ENCODE measurements around the gene ZC3H4. TPM values are rescaled to one million over a fixed set of nuclear protein-coding genes. Genes with fewer than 3 reads are reported as not detected.
"Not testable (repeated sequence)": the region's sequence is repeated elsewhere in the genome, so short reads cannot be mapped to it uniquely, and the experiment has no call there.

The ZC3H4 gene
- total and polyA plus RNA-seq, 4 donors: 2.9 to 11.8 (median 6.3) TPM

DNA sequence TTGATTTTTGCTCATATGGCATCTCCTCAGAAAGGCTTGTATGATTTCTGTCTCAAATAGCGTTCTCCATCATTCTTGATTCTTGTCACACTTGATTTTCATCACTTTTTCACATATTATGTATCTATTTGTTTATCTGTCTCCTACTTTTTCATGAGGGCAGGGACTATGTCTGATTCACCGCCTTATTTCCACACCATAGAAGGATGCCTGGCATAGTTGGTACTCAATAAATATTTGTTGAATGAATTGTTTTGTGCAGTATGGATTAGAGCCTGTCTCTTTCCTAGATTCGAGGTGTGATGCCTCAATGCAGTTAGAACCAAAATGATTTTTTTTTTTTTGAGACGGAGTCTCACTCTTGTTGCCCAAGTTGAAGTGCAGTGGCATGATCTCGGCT is 29.2 kb upstream of the ZC3H4 start:
- TF ChIP-seq EGR1 (IDR thresholded peaks at IDR 0.05; ENCODE audit: low read depth in 2 of 2): no peak
- no peak for TF ChIP-seq FOXA2 (IDR thresholded peaks at IDR 0.05)
- no peak for TF ChIP-seq YY1 (IDR thresholded peaks at IDR 0.05)
- TF ChIP-seq GABPA (IDR thresholded peaks at IDR 0.05 in 1 of 2, conservative IDR thresholded peaks at IDR 0.05 in 1 of 2): no peak
- TF ChIP-seq HNF4G (IDR thresholded peaks at IDR 0.05): no peak
- TF ChIP-seq TAF1 (conservative IDR thresholded peaks at IDR 0.05): no peak
- no peak for TF ChIP-seq RAD21 (IDR thresholded peaks at IDR 0.05)
- TF ChIP-seq, protein P1, sequence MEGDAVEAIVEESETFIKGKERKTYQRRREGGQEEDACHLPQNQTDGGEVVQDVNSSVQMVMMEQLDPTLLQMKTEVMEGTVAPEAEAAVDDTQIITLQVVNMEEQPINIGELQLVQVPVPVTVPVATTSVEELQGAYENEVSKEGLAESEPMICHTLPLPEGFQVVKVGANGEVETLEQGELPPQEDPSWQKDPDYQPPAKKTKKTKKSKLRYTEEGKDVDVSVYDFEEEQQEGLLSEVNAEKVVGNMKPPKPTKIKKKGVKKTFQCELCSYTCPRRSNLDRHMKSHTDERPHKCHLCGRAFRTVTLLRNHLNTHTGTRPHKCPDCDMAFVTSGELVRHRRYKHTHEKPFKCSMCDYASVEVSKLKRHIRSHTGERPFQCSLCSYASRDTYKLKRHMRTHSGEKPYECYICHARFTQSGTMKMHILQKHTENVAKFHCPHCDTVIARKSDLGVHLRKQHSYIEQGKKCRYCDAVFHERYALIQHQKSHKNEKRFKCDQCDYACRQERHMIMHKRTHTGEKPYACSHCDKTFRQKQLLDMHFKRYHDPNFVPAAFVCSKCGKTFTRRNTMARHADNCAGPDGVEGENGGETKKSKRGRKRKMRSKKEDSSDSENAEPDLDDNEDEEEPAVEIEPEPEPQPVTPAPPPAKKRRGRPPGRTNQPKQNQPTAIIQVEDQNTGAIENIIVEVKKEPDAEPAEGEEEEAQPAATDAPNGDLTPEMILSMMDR (IDR thresholded peaks at IDR 0.05; ENCODE audit: low read depth, low read length, missing input control): no peak
- TF ChIP-seq NR2F2 (IDR thresholded peaks at IDR 0.05): no peak
- TF ChIP-seq, protein P2, sequence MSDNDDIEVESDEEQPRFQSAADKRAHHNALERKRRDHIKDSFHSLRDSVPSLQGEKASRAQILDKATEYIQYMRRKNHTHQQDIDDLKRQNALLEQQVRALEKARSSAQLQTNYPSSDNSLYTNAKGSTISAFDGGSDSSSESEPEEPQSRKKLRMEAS (IDR thresholded peaks at IDR 0.05): no peak
- H3K9ac ChIP-seq (ENCODE audit: low read depth in 1 of 2, low read length in 2 of 2): no peak overlapping the region
- no peaks in the 10 kb centered on the region for H3K27me3 ChIP-seq (ENCODE audit: control insufficient read depth in 4 of 4, insufficient read depth in 4 of 4, low read length in 3 of 4)
- no peak for DNase-seq (ENCODE audit: low spot score)
- no peak overlapping the region for H3K27ac ChIP-seq (ENCODE audit: low read depth in 1 of 2, low read length in 2 of 2)
- no peaks in the 10 kb centered on the region for H3K4me1 ChIP-seq (ENCODE audit: control insufficient read depth in 4 of 4, insufficient read depth in 4 of 4, low read length in 3 of 4)
- H3K36me3 ChIP-seq (ENCODE audit: control insufficient read depth in 4 of 4, insufficient read depth in 3 of 4, low read depth in 1 of 4, low read length in 3 of 4): peaks cover 13 to 18% (median 16%) of the 10 kb centered on the region in 4 donors
- H3K4me3 ChIP-seq (ENCODE audit: low read depth in 1 of 3, low read length in 3 of 3): no peak overlapping the region
- 93% methylated on average over 5 of the region's 5 CpGs for WGBS
- no peaks in the 10 kb centered on the region for H3K9me3 ChIP-seq (ENCODE audit: control insufficient read depth in 4 of 4, low read length in 3 of 4)

DNA sequence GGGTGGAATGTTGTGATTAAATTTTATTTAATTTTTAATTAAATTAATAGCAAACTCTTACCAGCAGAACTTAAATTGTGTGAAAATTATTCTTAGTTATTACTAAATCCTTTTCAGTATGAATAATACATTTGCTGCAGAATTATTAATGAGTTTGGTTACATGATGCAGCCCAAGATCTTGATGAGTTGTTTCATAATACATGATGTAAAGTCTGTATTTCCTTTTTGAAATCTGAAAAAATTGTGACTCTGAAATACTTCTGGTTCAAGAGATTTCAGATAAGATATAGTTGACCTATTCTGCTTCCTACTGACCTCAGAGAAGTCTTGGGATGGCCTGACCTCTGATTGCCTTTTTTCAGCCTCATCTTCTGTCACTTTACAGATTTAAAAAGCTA is 28.1 kb upstream of the ZC3H4 start:
- Histone ChIP-seq H3K27me3 (ENCODE audit: control insufficient read depth in 4 of 4, insufficient read depth in 4 of 4, low read length in 3 of 4) (no peaks in the 10 kb centered on the region), H3K9me3 (ENCODE audit: control insufficient read depth in 4 of 4, low read length in 3 of 4) (no peaks in the 10 kb centered on the region), H3K4me1 (ENCODE audit: control insufficient read depth in 4 of 4, insufficient read depth in 4 of 4, low read length in 3 of 4) (no peaks in the 10 kb centered on the region), H3K27ac (ENCODE audit: low read depth in 1 of 2, low read length in 2 of 2) (no peak overlapping the region), H3K4me3 (ENCODE audit: low read depth in 1 of 3, low read length in 3 of 3) (no peak overlapping the region), H3K36me3 (ENCODE audit: control insufficient read depth in 4 of 4, insufficient read depth in 3 of 4, low read depth in 1 of 4, low read length in 3 of 4) (peaks cover 13 to 18% (median 15%) of the 10 kb centered on the region in 4 donors), H3K9ac (ENCODE audit: low read depth in 1 of 2, low read length in 2 of 2) (no peak overlapping the region)
- TF ChIP-seq, protein P1 (IDR thresholded peaks at IDR 0.05; ENCODE audit: low read depth, low read length, missing input control): no peak
- no peak for TF ChIP-seq SP1 (IDR thresholded peaks at IDR 0.05)
- TF ChIP-seq JUND (IDR thresholded peaks at IDR 0.05): no peak
- no peak for TF ChIP-seq FOXA1 (IDR thresholded peaks at IDR 0.05)
- TF ChIP-seq NR2F2 (IDR thresholded peaks at IDR 0.05): no peak
- no peak for TF ChIP-seq RAD21 (IDR thresholded peaks at IDR 0.05)
- TF ChIP-seq RXRA (IDR thresholded peaks at IDR 0.05): no peak
- TF ChIP-seq FOXA2 (IDR thresholded peaks at IDR 0.05): no peak
- TF ChIP-seq, protein P3, sequence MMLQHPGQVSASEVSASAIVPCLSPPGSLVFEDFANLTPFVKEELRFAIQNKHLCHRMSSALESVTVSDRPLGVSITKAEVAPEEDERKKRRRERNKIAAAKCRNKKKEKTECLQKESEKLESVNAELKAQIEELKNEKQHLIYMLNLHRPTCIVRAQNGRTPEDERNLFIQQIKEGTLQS (IDR thresholded peaks at IDR 0.05): no peak
- no peak for TF ChIP-seq TAF1 (conservative IDR thresholded peaks at IDR 0.05)
- TF ChIP-seq, protein P2 (IDR thresholded peaks at IDR 0.05): no peak
- no peak for TF ChIP-seq HNF4G (IDR thresholded peaks at IDR 0.05)
- no peak for TF ChIP-seq GABPA (IDR thresholded peaks at IDR 0.05 in 1 of 2, conservative IDR thresholded peaks at IDR 0.05 in 1 of 2)
- TF ChIP-seq, protein P4, sequence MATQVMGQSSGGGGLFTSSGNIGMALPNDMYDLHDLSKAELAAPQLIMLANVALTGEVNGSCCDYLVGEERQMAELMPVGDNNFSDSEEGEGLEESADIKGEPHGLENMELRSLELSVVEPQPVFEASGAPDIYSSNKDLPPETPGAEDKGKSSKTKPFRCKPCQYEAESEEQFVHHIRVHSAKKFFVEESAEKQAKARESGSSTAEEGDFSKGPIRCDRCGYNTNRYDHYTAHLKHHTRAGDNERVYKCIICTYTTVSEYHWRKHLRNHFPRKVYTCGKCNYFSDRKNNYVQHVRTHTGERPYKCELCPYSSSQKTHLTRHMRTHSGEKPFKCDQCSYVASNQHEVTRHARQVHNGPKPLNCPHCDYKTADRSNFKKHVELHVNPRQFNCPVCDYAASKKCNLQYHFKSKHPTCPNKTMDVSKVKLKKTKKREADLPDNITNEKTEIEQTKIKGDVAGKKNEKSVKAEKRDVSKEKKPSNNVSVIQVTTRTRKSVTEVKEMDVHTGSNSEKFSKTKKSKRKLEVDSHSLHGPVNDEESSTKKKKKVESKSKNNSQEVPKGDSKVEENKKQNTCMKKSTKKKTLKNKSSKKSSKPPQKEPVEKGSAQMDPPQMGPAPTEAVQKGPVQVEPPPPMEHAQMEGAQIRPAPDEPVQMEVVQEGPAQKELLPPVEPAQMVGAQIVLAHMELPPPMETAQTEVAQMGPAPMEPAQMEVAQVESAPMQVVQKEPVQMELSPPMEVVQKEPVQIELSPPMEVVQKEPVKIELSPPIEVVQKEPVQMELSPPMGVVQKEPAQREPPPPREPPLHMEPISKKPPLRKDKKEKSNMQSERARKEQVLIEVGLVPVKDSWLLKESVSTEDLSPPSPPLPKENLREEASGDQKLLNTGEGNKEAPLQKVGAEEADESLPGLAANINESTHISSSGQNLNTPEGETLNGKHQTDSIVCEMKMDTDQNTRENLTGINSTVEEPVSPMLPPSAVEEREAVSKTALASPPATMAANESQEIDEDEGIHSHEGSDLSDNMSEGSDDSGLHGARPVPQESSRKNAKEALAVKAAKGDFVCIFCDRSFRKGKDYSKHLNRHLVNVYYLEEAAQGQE (IDR thresholded peaks at IDR 0.05): no peak
- no peak for TF ChIP-seq EGR1 (IDR thresholded peaks at IDR 0.05; ENCODE audit: low read depth in 2 of 2)
- no peak for TF ChIP-seq HNF4A (conservative IDR thresholded peaks at IDR 0.05)
- TF ChIP-seq, protein P5, sequence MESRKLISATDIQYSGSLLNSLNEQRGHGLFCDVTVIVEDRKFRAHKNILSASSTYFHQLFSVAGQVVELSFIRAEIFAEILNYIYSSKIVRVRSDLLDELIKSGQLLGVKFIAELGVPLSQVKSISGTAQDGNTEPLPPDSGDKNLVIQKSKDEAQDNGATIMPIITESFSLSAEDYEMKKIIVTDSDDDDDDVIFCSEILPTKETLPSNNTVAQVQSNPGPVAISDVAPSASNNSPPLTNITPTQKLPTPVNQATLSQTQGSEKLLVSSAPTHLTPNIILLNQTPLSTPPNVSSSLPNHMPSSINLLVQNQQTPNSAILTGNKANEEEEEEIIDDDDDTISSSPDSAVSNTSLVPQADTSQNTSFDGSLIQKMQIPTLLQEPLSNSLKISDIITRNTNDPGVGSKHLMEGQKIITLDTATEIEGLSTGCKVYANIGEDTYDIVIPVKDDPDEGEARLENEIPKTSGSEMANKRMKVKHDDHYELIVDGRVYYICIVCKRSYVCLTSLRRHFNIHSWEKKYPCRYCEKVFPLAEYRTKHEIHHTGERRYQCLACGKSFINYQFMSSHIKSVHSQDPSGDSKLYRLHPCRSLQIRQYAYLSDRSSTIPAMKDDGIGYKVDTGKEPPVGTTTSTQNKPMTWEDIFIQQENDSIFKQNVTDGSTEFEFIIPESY (IDR thresholded peaks at IDR 0.05): no peak
- no peak for TF ChIP-seq YY1 (IDR thresholded peaks at IDR 0.05)
- no peak for DNase-seq (ENCODE audit: low spot score)

DNA sequence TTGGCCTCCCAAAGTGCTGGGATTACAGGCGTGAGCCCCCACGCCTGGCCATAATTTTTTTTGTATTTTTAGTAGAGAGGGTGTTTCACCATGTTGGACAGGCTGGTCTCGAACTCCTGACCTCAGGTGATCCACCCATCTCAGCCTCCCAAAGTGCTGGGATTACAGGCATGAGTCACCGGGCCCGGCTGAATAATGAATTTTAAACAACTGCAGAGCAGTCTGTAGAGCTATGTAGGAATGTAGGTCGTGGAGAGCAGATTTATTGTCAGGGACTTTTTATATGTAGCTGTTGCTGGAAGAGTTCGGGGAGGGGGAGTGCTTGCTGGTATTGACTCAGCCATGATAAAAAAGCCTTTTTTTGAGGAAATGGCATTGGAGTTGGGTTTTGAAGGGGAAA is 27.7 kb upstream of the ZC3H4 start:
- H3K36me3 ChIP-seq (ENCODE audit: control insufficient read depth in 4 of 4, insufficient read depth in 3 of 4, low read depth in 1 of 4, low read length in 3 of 4): peaks cover 8 to 18% (median 12%) of the 10 kb centered on the region in 4 donors
- not testable (repeated sequence) for H3K4me3 ChIP-seq (ENCODE audit: low read depth in 1 of 3, low read length in 3 of 3); DNase-seq (ENCODE audit: low spot score); H3K9ac ChIP-seq (ENCODE audit: low read depth in 1 of 2, low read length in 2 of 2); H3K27ac ChIP-seq (ENCODE audit: low read depth in 1 of 2, low read length in 2 of 2); H3K27me3 ChIP-seq (ENCODE audit: control insufficient read depth in 4 of 4, insufficient read depth in 4 of 4, low read length in 3 of 4); H3K4me1 ChIP-seq (ENCODE audit: control insufficient read depth in 4 of 4, insufficient read depth in 4 of 4, low read length in 3 of 4); H3K9me3 ChIP-seq (ENCODE audit: control insufficient read depth in 4 of 4, low read length in 3 of 4)
- 82% methylated on average over 7 of the region's 7 CpGs for WGBS

Data from liver (tissue), 9 donors.